ENCODE measurements around the gene SH3RF1. TPM values are rescaled to one million over a fixed set of nuclear protein-coding genes. Genes with fewer than 3 reads are reported as not detected.

SH3RF1 gene
- total RNA-seq, 1 donor: 41.9 TPM

DNA sequence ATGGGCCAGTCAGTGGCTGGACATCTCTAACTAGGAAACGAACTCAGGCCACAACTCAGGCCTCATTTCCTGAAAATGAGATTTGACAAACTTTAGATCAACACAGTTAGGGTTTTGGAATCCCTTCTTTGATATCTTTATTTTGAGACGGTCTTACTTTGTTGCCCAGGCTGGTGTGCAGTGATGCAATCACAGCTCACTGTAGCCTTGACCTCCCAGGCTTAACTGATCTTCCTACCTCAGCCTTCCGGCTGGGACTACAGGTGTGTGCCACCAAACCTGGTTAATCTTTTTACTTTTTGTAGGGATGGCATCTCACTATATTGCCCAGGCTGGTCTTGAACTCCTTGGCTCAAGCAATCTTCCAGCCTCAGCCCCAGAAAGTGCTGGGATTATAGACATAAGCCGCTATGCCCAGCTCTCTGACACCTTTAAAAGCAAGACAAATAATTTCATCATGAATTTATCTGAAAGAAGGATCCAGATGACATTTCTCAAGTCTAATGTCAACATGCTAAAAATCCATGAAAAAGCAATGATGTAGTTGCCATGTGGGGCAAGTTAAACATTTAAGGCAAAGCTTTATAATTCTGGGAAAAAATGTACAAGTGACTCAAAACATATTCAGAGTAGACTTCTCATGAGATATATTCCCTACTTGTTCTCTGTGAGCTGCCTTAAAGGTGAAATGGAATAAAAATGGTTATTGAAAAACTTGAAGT, 171.6 kb downstream of the SH3RF1 start:
- H3K4me3 ChIP-seq (ENCODE audit: low read depth, low read length): no peak overlapping the region
- TF ChIP-seq, protein P1, sequence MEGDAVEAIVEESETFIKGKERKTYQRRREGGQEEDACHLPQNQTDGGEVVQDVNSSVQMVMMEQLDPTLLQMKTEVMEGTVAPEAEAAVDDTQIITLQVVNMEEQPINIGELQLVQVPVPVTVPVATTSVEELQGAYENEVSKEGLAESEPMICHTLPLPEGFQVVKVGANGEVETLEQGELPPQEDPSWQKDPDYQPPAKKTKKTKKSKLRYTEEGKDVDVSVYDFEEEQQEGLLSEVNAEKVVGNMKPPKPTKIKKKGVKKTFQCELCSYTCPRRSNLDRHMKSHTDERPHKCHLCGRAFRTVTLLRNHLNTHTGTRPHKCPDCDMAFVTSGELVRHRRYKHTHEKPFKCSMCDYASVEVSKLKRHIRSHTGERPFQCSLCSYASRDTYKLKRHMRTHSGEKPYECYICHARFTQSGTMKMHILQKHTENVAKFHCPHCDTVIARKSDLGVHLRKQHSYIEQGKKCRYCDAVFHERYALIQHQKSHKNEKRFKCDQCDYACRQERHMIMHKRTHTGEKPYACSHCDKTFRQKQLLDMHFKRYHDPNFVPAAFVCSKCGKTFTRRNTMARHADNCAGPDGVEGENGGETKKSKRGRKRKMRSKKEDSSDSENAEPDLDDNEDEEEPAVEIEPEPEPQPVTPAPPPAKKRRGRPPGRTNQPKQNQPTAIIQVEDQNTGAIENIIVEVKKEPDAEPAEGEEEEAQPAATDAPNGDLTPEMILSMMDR (IDR thresholded peaks at IDR 0.05; ENCODE audit: insufficient read depth, low read depth, low read length): no peak

DNA sequence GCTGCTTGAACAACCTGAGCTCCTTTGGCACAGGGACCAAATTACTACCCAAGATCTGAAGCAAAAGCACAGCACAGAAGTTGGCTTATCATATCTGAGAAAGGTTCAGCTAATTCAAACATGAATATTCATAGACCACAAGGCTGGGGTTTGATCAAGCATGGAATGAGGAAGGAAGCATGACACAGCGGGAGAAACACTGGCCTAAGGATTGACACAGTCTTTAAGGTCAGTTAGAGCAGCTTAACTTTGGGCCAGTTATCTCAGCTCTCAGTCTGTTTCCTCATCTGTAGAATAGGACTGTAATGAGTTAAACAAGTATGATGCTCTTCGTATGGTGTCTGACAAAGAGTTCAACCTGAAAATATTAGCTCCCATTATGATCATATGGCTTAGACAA, 172.2 kb downstream of the SH3RF1 start:
- no peak for DNase-seq (ENCODE audit: low read depth)
- TF ChIP-seq, protein P1 (IDR thresholded peaks at IDR 0.05; ENCODE audit: insufficient read depth, low read depth, low read length): no peak
- no peak overlapping the region for H3K4me3 ChIP-seq (ENCODE audit: low read depth, low read length)

More for the DNA sequence above, 171.6 kb downstream of the SH3RF1 start:
- no peak for DNase-seq (ENCODE audit: low read depth)

DNA sequence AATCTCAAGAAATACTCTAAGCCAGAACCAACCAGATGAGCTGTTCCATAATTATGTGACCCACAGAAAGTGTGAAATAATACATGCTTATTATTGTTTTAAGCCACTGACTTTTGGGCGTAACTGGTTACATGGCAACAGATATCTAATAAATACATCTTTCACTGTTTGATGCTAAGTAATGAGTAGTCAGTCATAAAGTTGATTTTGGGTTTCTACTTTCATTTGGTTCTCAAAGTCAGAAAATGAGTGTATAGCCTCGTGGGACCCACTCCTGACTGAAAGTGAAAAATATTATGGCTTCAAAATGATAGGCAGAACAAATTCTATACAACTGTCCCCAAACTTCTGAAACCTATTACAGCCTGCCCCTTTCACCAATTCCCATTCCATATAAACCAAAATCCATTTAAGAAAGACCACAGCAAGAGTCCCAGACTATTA, 172.7 kb downstream of the SH3RF1 start:
- H3K4me3 ChIP-seq (ENCODE audit: low read depth, low read length): no peak overlapping the region
- DNase-seq (ENCODE audit: low read depth): no peak
- TF ChIP-seq, protein P1 (IDR thresholded peaks at IDR 0.05; ENCODE audit: insufficient read depth, low read depth, low read length): no peak

DNA sequence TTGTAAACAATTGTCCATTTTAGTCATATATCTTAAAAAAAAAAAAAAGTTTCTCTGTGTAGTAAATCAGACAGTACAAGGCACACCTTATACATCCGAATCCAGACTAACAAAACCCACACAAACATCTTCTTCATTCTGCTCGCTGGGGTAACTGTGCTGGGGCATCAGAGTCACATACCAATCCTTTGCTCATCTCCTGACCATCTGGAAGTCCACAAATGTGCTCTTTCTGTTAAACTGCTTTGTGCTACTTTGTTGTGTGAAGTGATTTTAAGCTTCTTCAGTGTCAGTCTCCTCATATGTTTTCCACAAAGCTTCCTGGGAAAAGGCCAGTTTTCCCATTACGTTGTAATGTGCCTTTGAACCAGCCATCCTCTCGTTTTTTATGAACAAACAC, 174.5 kb downstream of the SH3RF1 start:
- no peak for DNase-seq (ENCODE audit: low read depth)
- TF ChIP-seq, protein P1 (IDR thresholded peaks at IDR 0.05; ENCODE audit: insufficient read depth, low read depth, low read length): no peak
- no peak overlapping the region for H3K4me3 ChIP-seq (ENCODE audit: low read depth, low read length)

DNA sequence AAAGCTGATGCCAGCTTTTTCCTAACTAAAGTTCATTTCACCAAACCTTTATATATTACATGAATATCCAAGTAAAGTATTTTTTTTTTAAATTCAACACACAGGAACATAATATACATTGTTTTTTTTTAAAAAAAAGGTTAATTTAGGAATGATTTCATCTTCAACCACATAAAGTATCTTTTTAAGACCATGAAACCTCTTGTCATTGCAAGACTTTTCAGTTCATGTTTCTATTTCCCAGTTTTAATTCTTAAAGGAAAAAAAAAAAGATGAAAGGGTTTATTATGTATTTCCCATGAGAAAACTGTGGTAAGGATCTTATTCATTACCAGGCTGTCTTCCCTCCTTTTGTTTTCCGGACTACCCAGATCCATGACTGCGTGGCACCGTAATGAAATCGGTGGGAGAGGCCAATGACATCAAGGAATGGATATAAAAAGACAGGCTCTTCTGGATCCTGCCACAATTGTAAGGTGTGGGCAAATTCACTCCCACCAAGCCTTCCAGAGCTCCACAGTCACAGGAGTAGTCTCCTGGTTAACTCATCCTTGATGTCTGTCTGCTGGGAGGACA, 176.0 kb downstream of the SH3RF1 start:
- TF ChIP-seq, protein P1 (IDR thresholded peaks at IDR 0.05; ENCODE audit: insufficient read depth, low read depth, low read length): no peak
- DNase-seq (ENCODE audit: low read depth): no peak
- no peak overlapping the region for H3K4me3 ChIP-seq (ENCODE audit: low read depth, low read length)

DNA sequence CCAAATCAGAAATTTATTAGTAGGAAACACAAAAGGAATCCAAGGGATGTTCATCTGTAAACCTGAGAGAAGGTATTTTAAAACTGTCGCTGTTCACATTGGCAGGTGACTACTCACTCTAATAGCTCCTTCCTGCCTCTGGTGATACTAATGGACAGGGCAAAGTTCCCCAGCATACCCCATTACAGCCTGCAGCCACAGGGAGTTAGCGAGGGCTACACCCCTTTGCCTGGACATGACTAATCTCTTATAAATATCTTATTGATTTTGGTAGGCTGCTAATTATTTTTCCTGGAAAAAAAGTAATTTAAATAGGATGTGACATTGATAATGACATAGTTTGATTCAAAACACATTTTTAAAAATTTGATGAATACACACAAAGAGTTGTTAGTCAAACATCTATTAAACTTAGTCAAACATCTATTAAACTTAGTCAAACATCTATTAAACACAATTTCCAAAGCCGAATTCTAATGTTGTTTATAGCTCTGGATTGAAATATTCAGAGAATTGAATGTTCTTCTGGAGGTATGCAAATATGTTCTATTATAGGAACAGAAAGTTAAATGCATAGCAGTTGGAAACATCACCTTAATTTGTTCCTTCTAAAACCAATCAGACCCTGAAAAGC, 177.8 kb downstream of the SH3RF1 start:
- TF ChIP-seq, protein P1 (IDR thresholded peaks at IDR 0.05; ENCODE audit: insufficient read depth, low read depth, low read length): no peak
- DNase-seq (ENCODE audit: low read depth): no peak
- no peak overlapping the region for H3K4me3 ChIP-seq (ENCODE audit: low read depth, low read length)
